Activated CD8-positive, alpha-beta memory T cell treated with anti-CD3 and anti-CD28 coated beads for 36 hours (primary cell): ENCODE data around the gene ADIG. TPM values are rescaled to one million over a fixed set of nuclear protein-coding genes. Genes with fewer than 3 reads are reported as not detected.

ENCODE experiments used
- CTCF ChIA-PET: fragments of 350-600 bp; sonication (Branson Sonifier 250); formaldehyde crosslinking; loops from one replicate; lab custom pipeline; 2021; ENCODE audit warnings: antibody characterized with exemption; lab: Charles Lee
- POLR2A ChIA-PET: fragments of 350-600 bp; sonication (Branson Sonifier 250); formaldehyde crosslinking; loops from one replicate; lab custom pipeline; 2021; ENCODE audit warnings: antibody characterized with exemption; lab: Charles Lee
- total RNA-seq, 2 experiments: library from RNA; stranded (reverse); gene quantifications; one replicate each; pipeline ENCODE4 v1.2.3, GENCODE V29; 2021

The ADIG gene
- total RNA-seq, 2 experiments from 2014 or later = not detected

GRCh38 chr20:38626921-38627659 lies 46.1 kb downstream of the ADIG start:
- CTCF ChIA-PET = no interaction called here
- POLR2A ChIA-PET = no interaction called here

GRCh38 chr20:38628580-38629470 lies 47.8 kb downstream of the ADIG start:
- POLR2A ChIA-PET = no interaction called here
- CTCF ChIA-PET = no interaction called here

GRCh38 chr20:38629979-38630378 lies 49.0 kb downstream of the ADIG start:
- CTCF ChIA-PET = no interaction called here
- POLR2A ChIA-PET = no interaction called here

GRCh38 chr20:38630727-38631126 lies 49.7 kb downstream of the ADIG start:
- POLR2A ChIA-PET = no interaction called here
- CTCF ChIA-PET = no interaction called here

- ChIA-PET POLR2A (no interaction called here), CTCF (interaction anchor here (0.6 kb wide), 2 partner anchors 108 to 303 kb away, joined by 3 read pairs; no protein-coding TSS in a partner anchor)
Measured at GRCh38 chr20:38631155-38632022, 50.4 kb downstream of the ADIG start.

- POLR2A ChIA-PET = no interaction called here
- CTCF ChIA-PET = interaction anchor here (1.0 to 1.6 kb wide), 9 partner anchors 9 to 150 kb away, joined by 3 to 6 read pairs (median 4); partner anchors contain the start of genes ACTR5 and SLC32A1
Measured at GRCh38 chr20:38633577-38634093, 52.6 kb downstream of the ADIG start.

- POLR2A ChIA-PET = no interaction called here
Measured at GRCh38 chr20:38635721-38636288, 54.8 kb downstream of the ADIG start.

More at GRCh38 chr20:38635721-38636288, 54.8 kb downstream of the ADIG start:
- CTCF ChIA-PET = no interaction called here

Other genes starting within 250 kb of the ADIG start
- not detected for gene LBP, start 234.7 kb upstream of the ADIG start, total RNA-seq
- 100 to 1,000 TPM; 236 to 241 TPM for gene SNHG17, start 145.9 kb upstream of the ADIG start, total RNA-seq
- 10 to 100 TPM; 29.8 to 31.4 TPM for gene RALGAPB, start 108.4 kb upstream of the ADIG start, total RNA-seq
- gene ARHGAP40, start 20.6 kb downstream of the ADIG start, total RNA-seq = not detected
- gene SLC32A1, start 143.3 kb downstream of the ADIG start, total RNA-seq = not detected
- gene ACTR5, start 167.3 kb downstream of the ADIG start, total RNA-seq = 10 to 100 TPM; 10.2 to 11.2 TPM
- gene PPP1R16B, start 224.5 kb downstream of the ADIG start, total RNA-seq = 100 to 1,000 TPM; 156 to 164 TPM